Astrocyte (in vitro differentiated cells and primary cell): ENCODE results near the gene VSIG4.

ENCODE experiments used
- EZH2 ChIP-seq: IDR thresholded peaks from 2 replicates; pipeline ENCODE4 v1.6.1; 2012; ENCODE audit warnings: mild to moderate bottlenecking, low read length, inconsistent platforms; ENCODE audit not compliant: insufficient read depth
- TF ChIP-seq, protein P1 (sequence below): IDR thresholded peaks from 2 replicates; pipeline ENCODE4 v1.5.1; 2011; ENCODE audit warnings: low read depth, mild to moderate bottlenecking, inconsistent platforms, low read length, moderate library complexity; ENCODE audit not compliant: insufficient read depth

DNA sequence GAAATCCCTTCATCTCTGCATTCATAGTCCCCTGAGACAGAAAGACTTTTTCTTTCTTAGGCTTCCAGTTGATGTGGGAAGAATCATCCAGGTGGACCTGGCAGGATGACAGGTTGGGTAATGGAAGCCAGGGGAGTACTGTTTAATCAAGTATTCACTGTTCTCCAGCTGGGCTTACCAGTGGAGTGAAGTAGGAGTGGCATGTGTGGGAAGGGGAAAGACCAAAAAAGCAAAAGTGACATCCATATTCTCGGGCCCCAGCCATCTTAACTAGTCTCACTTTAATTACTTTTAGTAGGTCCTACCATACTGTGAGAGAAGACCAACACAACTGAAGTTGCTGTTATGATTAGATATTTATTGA, 18.5 kb downstream of the VSIG4 start:
- TF ChIP-seq, protein P1, sequence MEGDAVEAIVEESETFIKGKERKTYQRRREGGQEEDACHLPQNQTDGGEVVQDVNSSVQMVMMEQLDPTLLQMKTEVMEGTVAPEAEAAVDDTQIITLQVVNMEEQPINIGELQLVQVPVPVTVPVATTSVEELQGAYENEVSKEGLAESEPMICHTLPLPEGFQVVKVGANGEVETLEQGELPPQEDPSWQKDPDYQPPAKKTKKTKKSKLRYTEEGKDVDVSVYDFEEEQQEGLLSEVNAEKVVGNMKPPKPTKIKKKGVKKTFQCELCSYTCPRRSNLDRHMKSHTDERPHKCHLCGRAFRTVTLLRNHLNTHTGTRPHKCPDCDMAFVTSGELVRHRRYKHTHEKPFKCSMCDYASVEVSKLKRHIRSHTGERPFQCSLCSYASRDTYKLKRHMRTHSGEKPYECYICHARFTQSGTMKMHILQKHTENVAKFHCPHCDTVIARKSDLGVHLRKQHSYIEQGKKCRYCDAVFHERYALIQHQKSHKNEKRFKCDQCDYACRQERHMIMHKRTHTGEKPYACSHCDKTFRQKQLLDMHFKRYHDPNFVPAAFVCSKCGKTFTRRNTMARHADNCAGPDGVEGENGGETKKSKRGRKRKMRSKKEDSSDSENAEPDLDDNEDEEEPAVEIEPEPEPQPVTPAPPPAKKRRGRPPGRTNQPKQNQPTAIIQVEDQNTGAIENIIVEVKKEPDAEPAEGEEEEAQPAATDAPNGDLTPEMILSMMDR: no peak
- no peak for TF ChIP-seq EZH2
